Measurements from ENCODE around the gene NAALADL2. TPM values are rescaled to one million over a fixed set of nuclear protein-coding genes. Genes with fewer than 3 reads are reported as not detected.

Gene NAALADL2
- total and polyA plus RNA-seq, 2 of the 8 experiments (the other 6 are each of a cell fraction or from before 2014, with no cell fraction given) = 0.12 to 0.22 TPM

- Histone ChIP-seq H3K4me2 (ENCODE audit: insufficient read depth in 1 of 2, low read depth in 2 of 2, low read length in 2 of 2) (no peak overlapping the region), H2BK120ac (replicated peaks; ENCODE audit: low read depth, low read length) (no peak overlapping the region), H2BK12ac (ENCODE audit: low read depth, low read length) (no peak overlapping the region), H3K4ac (replicated peaks; ENCODE audit: insufficient read length, low read depth, low read length) (no peak overlapping the region), H3K56ac (replicated peaks; ENCODE audit: insufficient read length, low read depth, low read length) (no peak overlapping the region), H4K8ac (ENCODE audit: extremely low read depth, insufficient read depth, low read length) (no peak overlapping the region), H2AFZ (ENCODE audit: low read length) (no peak overlapping the region), H2BK15ac (ENCODE audit: low read length) (no peak overlapping the region), H4K20me1 (replicated peaks in 1 of 2; ENCODE audit: control insufficient read depth in 1 of 2, insufficient read depth in 2 of 2, low read length in 2 of 2) (no peaks in the 10 kb centered on the region), H3K27me3 (replicated peaks in 1 of 4; ENCODE audit: control insufficient read depth in 3 of 4, extremely low read depth in 1 of 4, insufficient read depth in 3 of 4, low read length in 3 of 4) (no peaks in the 10 kb centered on the region), H3K4me1 (replicated peaks in 1 of 4; ENCODE audit: control insufficient read depth in 3 of 4, insufficient read depth in 4 of 4, low read length in 3 of 4) (no peaks in the 10 kb centered on the region), H3K79me2 (ENCODE audit: control insufficient read depth in 1 of 2, insufficient read depth in 2 of 2, low read length in 2 of 2) (no peaks in the 10 kb centered on the region), H3K27ac (ENCODE audit: low read depth, low read length) (no peak overlapping the region), H3K23me2 (ENCODE audit: low read depth, low read length) (no peaks in the 10 kb centered on the region), H3K14ac (ENCODE audit: insufficient read length) (no peak overlapping the region), H3K4me3 (ENCODE audit: extremely low read depth in 1 of 4, insufficient read depth in 2 of 4, low read depth in 3 of 4, low read length in 4 of 4) (no peak overlapping the region), H3K9me3 (ENCODE audit: insufficient read depth in 2 of 2, low read depth in 1 of 2, low read length in 1 of 2) (no peaks in the 10 kb centered on the region), H3K36me3 (ENCODE audit: control insufficient read depth in 2 of 4, insufficient read depth in 4 of 4, low read length in 3 of 4) (no peaks in the 10 kb centered on the region), H3K18ac (ENCODE audit: extremely low read depth, low read length) (no peak overlapping the region), H3K23ac (ENCODE audit: insufficient read length) (no peak overlapping the region), H3K9ac (replicated peaks in 1 of 4; ENCODE audit: extremely low read depth in 1 of 4, low read depth in 3 of 4, low read length in 3 of 4) (no peak overlapping the region), H4K5ac (ENCODE audit: insufficient read length, low read depth, low read length) (no peak overlapping the region), H4K91ac (replicated peaks; ENCODE audit: insufficient read length, low read length) (no peak overlapping the region), H2AK5ac (ENCODE audit: low read depth, low read length) (no peak overlapping the region), H2BK20ac (ENCODE audit: low read length) (no peak overlapping the region), H2BK5ac (ENCODE audit: low read depth, low read length) (no peak overlapping the region), H3K79me1 (ENCODE audit: low read depth, low read length) (no peaks in the 10 kb centered on the region)
- FAIRE-seq (no peak), DNase-seq (ENCODE audit: low read depth in 1 of 2, low spot score in 2 of 2) (no peak)
- WGBS, 2 experiments (ENCODE audit: extremely low coverage in 1 of 2, insufficient coverage in 1 of 2, insufficient read length in 1 of 2, insufficient replicate concordance in 2 of 2, low coverage in 1 of 2, low lambda C conversion rate in 2 of 2, missing lambda C conversion rate in 1 of 2) = 95% methylated on average over 4 of the region's 4 CpGs; no CpG with 5 or more reads in 1 of the 2 experiments
- POLR2A ChIA-PET (ENCODE audit: partially characterized antibody) = no interaction called here
- CTCF ChIA-PET (ENCODE audit: partially characterized antibody) = no interaction called here
- TF ChIP-seq ATF2 (IDR thresholded peaks at IDR 0.05; ENCODE audit: low read length) = no peak
- no peak for TF ChIP-seq SP4 (IDR thresholded peaks at IDR 0.05; ENCODE audit: low read length)
- no peak for TF ChIP-seq ATF3 (IDR thresholded peaks at IDR 0.05; ENCODE audit: insufficient read depth, low read depth, low read length)
- TF ChIP-seq HDAC6 (IDR thresholded peaks at IDR 0.05; ENCODE audit: low read depth, low read length) = no peak
- no peak for TF ChIP-seq CREB1 (IDR thresholded peaks at IDR 0.05)
- no peak for TF ChIP-seq SP2 (IDR thresholded peaks at IDR 0.05; ENCODE audit: low read length)
- TF ChIP-seq E2F6 (IDR thresholded peaks at IDR 0.05) = no peak
- no peak for TF ChIP-seq JUND (IDR thresholded peaks at IDR 0.05; ENCODE audit: low read length)
- no peak for TF ChIP-seq MAX (IDR thresholded peaks at IDR 0.05)
- no peak for TF ChIP-seq ZNF274 (IDR thresholded peaks at IDR 0.05; ENCODE audit: borderline replicate concordance, extremely low read depth, low read length)
- no peak for TF ChIP-seq NRF1 (IDR thresholded peaks at IDR 0.05; ENCODE audit: low read depth, low read length)
- TF ChIP-seq EP300 (IDR thresholded peaks at IDR 0.05; ENCODE audit: borderline replicate concordance in 1 of 2, low read depth in 2 of 2, low read length in 2 of 2) = no peak
Measured at GRCh38 chr3:175326041-175326440, 466.9 kb downstream of the NAALADL2 start.
